Smooth muscle cell (in vitro differentiated cells): ENCODE results near the gene BTF3L4. TPM values are rescaled to one million over a fixed set of nuclear protein-coding genes. Genes with fewer than 3 reads are reported as not detected.

ENCODE experiments used
- DNase-seq: peaks from one replicate; lab custom pipeline; 2025; ENCODE audit not compliant: unreplicated experiment; lab: John Stamatoyannopoulos, UW
- H2AFZ ChIP-seq: fragments of 200-600 bp; sonication (generic); 2 replicates; pipeline ENCODE4 v1.6.0; 2016; ENCODE audit warnings: antibody characterized with exemption, low read depth, mild to moderate bottlenecking
- H3F3A ChIP-seq: fragments of 200-600 bp; sonication (generic); 2 replicates; pipeline ENCODE4 v1.6.0; 2017; ENCODE audit warnings: antibody characterized with exemption, low read depth
- H3K27ac ChIP-seq: fragments of 200-600 bp; sonication (generic); 2 replicates; pipeline ENCODE4 v1.5.1; 2016; ENCODE audit warnings: low read depth, mild to moderate bottlenecking
- H3K27me3 ChIP-seq: fragments of 200-600 bp; sonication (generic); 2 replicates; pipeline ENCODE4 v1.6.1; 2016; ENCODE audit warnings: low read depth, mild to moderate bottlenecking
- H3K36me3 ChIP-seq: fragments of 200-600 bp; sonication (generic); 2 replicates; pipeline ENCODE4 v1.5.1; 2016; ENCODE audit warnings: low read depth
- H3K4me1 ChIP-seq: fragments of 200-600 bp; sonication (generic); 2 replicates; pipeline ENCODE4 v1.5.1; 2016; ENCODE audit warnings: low read depth
- H3K4me2 ChIP-seq: fragments of 200-600 bp; sonication (generic); 2 replicates; pipeline ENCODE4 v1.6.0; 2016; ENCODE audit warnings: mild to moderate bottlenecking
- H3K4me3 ChIP-seq: fragments of 200-600 bp; sonication (generic); 2 replicates; pipeline ENCODE4 v1.5.1; 2016; ENCODE audit warnings: mild to moderate bottlenecking
- H3K79me2 ChIP-seq: fragments of 200-600 bp; sonication (generic); 2 replicates; pipeline ENCODE4 v1.6.0; 2016; ENCODE audit warnings: low read depth, mild to moderate bottlenecking
- H3K9ac ChIP-seq: fragments of 200-600 bp; sonication (generic); 2 replicates; pipeline ENCODE4 v1.6.0; 2016; ENCODE audit warnings: low read depth
- H3K9me3 ChIP-seq: fragments of 200-600 bp; sonication (generic); replicated peaks from 2 replicates; pipeline ENCODE4 v1.5.1; 2016; ENCODE audit warnings: low read depth
- H4K20me1 ChIP-seq: fragments of 200-600 bp; sonication (generic); 2 replicates; pipeline ENCODE4 v1.6.0; 2016; ENCODE audit warnings: low read depth
- CTCF ChIP-seq: fragments of 200-600 bp; sonication (generic); IDR thresholded peaks from 2 replicates; pipeline ENCODE4 v1.5.1; 2017; ENCODE audit warnings: borderline replicate concordance, mild to moderate bottlenecking, antibody characterized with exemption; ENCODE audit not compliant: insufficient read depth, poor library complexity, severe bottlenecking
- WGBS: methylation state at CpG from one replicate; pipeline ENCODE4 v1.1.7; 2016; ENCODE audit warnings: low lambda C conversion rate; 5-methylcytosine and 5-hydroxymethylcytosine counted together
- polyA plus RNA-seq: library from polyadenylated mRNA; unstranded; fragments of >200 nt; fragmentation: Nextera tagmentation; extraction: Ambion mirVana; gene quantifications from 2 replicates; pipeline ENCODE4 v1.2.1, GENCODE V29; 2016
- total RNA-seq: library from RNA; depleted of rRNA; stranded (reverse); fragments of >200 nt; gene quantifications from 2 replicates; pipeline ENCODE4 v1.2.3, GENCODE V29; 2014

BTF3L4 gene
- 95.5 and 103 TPM in 2 replicates for total RNA-seq
- polyA plus RNA-seq, result 67.8 and 77.0 TPM in 2 replicates

GRCh38 chr1:52056163-52056936 is at the start of gene BTF3L4:
TSS of gene BTF3L4 (plus strand) at chr1:52056295. CDS start at chr1:52059848, 3,553 bp downstream.
- Histone ChIP-seq H3K4me2 (peak within 1 kb of the TSS; percentile 88), H3F3A (peaks cover 6% of the 10 kb centered on the region), H3K27me3 (no peaks in the 10 kb centered on the region), H3K36me3 (no peaks in the 10 kb centered on the region), H4K20me1 (peaks cover 36% of the 10 kb centered on the region), H3K4me1 (peaks cover 30% of the 10 kb centered on the region), H3K79me2 (peaks cover 77% of the 10 kb centered on the region), H3K9ac (peak within 1 kb of the TSS; percentile 86), H2AFZ (peak within 1 kb of the TSS; percentile 81), H3K27ac (peak within 1 kb of the TSS; percentile 76), H3K4me3 (peak within 1 kb of the TSS; percentile 89), H3K9me3 (no peaks in the 10 kb centered on the region)
- no peak for TF ChIP-seq CTCF
- DNase-seq, result peak; percentile 47
- under 1% methylated on average over 40 of the region's 54 CpGs for WGBS

- DNase-seq, result no peak
- TF ChIP-seq CTCF, result no peak
- no peak overlapping the region for H2AFZ ChIP-seq
These were observed 48.7 kb upstream of the BTF3L4 start for GRCh38 chr1:52007215-52008002.

DNA sequence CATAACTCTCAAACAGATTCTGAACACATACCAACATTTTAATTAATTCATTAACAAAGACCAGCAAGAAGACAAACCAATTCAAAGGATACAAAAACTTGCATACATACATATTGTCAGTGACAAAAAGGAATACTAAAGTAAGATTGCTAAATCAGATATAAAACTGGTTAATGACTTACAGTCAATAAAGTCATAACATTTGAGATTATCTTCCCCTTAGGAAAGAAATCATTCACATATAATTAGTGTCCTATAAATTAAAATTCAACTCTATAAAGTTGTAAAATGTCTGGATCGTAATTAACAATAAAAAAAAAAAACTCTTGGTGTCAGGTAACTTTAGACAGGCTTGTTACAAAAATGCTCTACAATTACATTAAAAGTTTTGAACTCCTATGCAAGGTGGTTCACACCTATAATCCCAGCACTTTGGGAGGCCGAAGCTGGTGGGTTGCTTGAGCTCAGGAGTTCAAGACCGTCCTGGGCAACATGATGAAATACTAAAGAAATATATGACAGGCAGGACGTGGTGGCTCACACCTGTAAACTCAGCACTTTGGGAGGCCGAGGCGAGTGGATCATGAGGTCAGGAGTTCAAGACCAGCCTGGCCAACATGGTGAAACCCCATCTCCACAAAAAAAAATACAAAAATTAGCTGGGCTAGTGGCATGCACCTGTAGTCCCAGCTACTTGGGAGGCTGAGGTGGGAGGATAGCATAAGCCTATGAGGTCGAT is 47.9 kb upstream of the BTF3L4 start:
- 94% methylated on average over 7 of the region's 7 CpGs for WGBS
- no peaks in the 10 kb centered on the region for H3K27me3 ChIP-seq
- H3K4me3 ChIP-seq, result no peak overlapping the region
- peaks cover 17% of the 10 kb centered on the region for H3K4me1 ChIP-seq
- H4K20me1 ChIP-seq, result no peaks in the 10 kb centered on the region
- no peak overlapping the region for H3K27ac ChIP-seq
- H3K79me2 ChIP-seq, result no peaks in the 10 kb centered on the region
- H3K36me3 ChIP-seq, result no peaks in the 10 kb centered on the region
- H3K9me3 ChIP-seq, result no peaks in the 10 kb centered on the region
- no peak for DNase-seq
- no peak overlapping the region for H2AFZ ChIP-seq
- no peak for TF ChIP-seq CTCF
- no peak overlapping the region for H3K4me2 ChIP-seq
- H3K9ac ChIP-seq, result no peak overlapping the region
- peaks cover 3% of the 10 kb centered on the region for H3F3A ChIP-seq

More at GRCh38 chr1:52007215-52008002, 48.7 kb upstream of the BTF3L4 start:
- Histone ChIP-seq H3K36me3 (no peaks in the 10 kb centered on the region), H3K4me3 (no peak overlapping the region), H3K9ac (no peak overlapping the region), H4K20me1 (no peaks in the 10 kb centered on the region), H3K4me2 (no peak overlapping the region), H3K27ac (no peak overlapping the region), H3K9me3 (no peaks in the 10 kb centered on the region), H3F3A (peaks cover 3% of the 10 kb centered on the region), H3K4me1 (peaks cover 17% of the 10 kb centered on the region), H3K79me2 (no peaks in the 10 kb centered on the region), H3K27me3 (no peaks in the 10 kb centered on the region)
- WGBS, result 61% methylated on average over 5 of the region's 5 CpGs
